ENCODE data around the gene ERMARD. TPM values are rescaled to one million over a fixed set of nuclear protein-coding genes. Genes with fewer than 3 reads are reported as not detected.

Gene ERMARD
- total RNA-seq, 2 donors from 2014 or later, result 8.6 to 12.2 TPM

- no peak for TF ChIP-seq CTCF (IDR thresholded peaks at IDR 0.05)
- no peak for TF ChIP-seq POLR2A (IDR thresholded peaks at IDR 0.05)
- intact Hi-C loops (cut with DNase I), result no loop called here
- Histone ChIP-seq H3K36me3 (replicated peaks in 1 of 2; ENCODE audit: insufficient read depth in 1 of 2, low read depth in 2 of 2) (peaks cover 0 to 7% of the 10 kb centered on the region in 2 donors), H3K4me1 (no peaks in the 10 kb centered on the region), H3K4me3 (no peak overlapping the region), H3K27ac (no peak overlapping the region), H3K27me3 (no peaks in the 10 kb centered on the region), H3K9me3 (no peaks in the 10 kb centered on the region)
- ATAC-seq (no peak), DNase-seq (no peak)
- WGBS, 2 donors, result 86 to 89% methylated on average over 5 of the region's 5 CpGs
Measured at GRCh38 chr6:169766232-169766631, 14.8 kb downstream of the ERMARD start.

- no peaks in the 10 kb centered on the region for H3K9me3 ChIP-seq
- no peaks in the 10 kb centered on the region for H3K4me1 ChIP-seq
- H3K4me3 ChIP-seq, result no peak overlapping the region
- H3K36me3 ChIP-seq (replicated peaks in 1 of 2; ENCODE audit: insufficient read depth in 1 of 2, low read depth in 2 of 2), result peaks cover 0 to 11% of the 10 kb centered on the region in 2 donors
- TF ChIP-seq POLR2A (IDR thresholded peaks at IDR 0.05) (no peak), CTCF (IDR thresholded peaks at IDR 0.05) (peak in 1 of 7 experiments; percentile 35)
- WGBS, 2 donors, result 84 to 92% methylated on average over 13 of the region's 13 CpGs
- DNase-seq (no peak), ATAC-seq (no peak)
- H3K27ac ChIP-seq, result no peak overlapping the region
- H3K27me3 ChIP-seq, result no peaks in the 10 kb centered on the region
- intact Hi-C loops (cut with DNase I), result no loop called here
Measured at GRCh38 chr6:169766921-169767736, 15.7 kb downstream of the ERMARD start.

- 92 to 96% methylated on average over 8 to 9 of the region's 9 CpGs for WGBS, 2 donors
- DNase-seq, result no peak
- peaks cover 0 to 14% of the 10 kb centered on the region in 2 donors for H3K36me3 ChIP-seq (replicated peaks in 1 of 2; ENCODE audit: insufficient read depth in 1 of 2, low read depth in 2 of 2)
- H3K27me3 ChIP-seq, result no peaks in the 10 kb centered on the region
- no peak for ATAC-seq
- TF ChIP-seq POLR2A (IDR thresholded peaks at IDR 0.05), result no peak
- no peak for TF ChIP-seq CTCF (IDR thresholded peaks at IDR 0.05)
- no peaks in the 10 kb centered on the region for H3K4me1 ChIP-seq
- H3K27ac ChIP-seq, result no peak overlapping the region
- intact Hi-C loops (cut with DNase I), result no loop called here
- H3K4me3 ChIP-seq, result no peak overlapping the region
- H3K9me3 ChIP-seq, result no peaks in the 10 kb centered on the region
Measured at GRCh38 chr6:169774347-169774746, 22.9 kb downstream of the ERMARD start.

GRCh38 chr6:169775321-169775720 is 23.9 kb downstream of the ERMARD start:
- 85 to 92% methylated on average over 10 of the region's 10 CpGs for WGBS, 2 donors
- Histone ChIP-seq H3K36me3 (replicated peaks in 1 of 2; ENCODE audit: insufficient read depth in 1 of 2, low read depth in 2 of 2) (peaks cover 0 to 14% of the 10 kb centered on the region in 2 donors), H3K27ac (no peak overlapping the region), H3K9me3 (no peaks in the 10 kb centered on the region), H3K27me3 (no peaks in the 10 kb centered on the region), H3K4me3 (no peak overlapping the region), H3K4me1 (no peaks in the 10 kb centered on the region)
- TF ChIP-seq POLR2A (IDR thresholded peaks at IDR 0.05) (no peak), CTCF (IDR thresholded peaks at IDR 0.05) (no peak)
- no peak for ATAC-seq
- intact Hi-C loops (cut with DNase I), result no loop called here
- DNase-seq, result no peak

GRCh38 chr6:169776379-169776778 is 25.0 kb downstream of the ERMARD start:
- H3K36me3 ChIP-seq (replicated peaks in 1 of 2; ENCODE audit: insufficient read depth in 1 of 2, low read depth in 2 of 2), result peaks cover 0 to 14% of the 10 kb centered on the region in 2 donors
- no peak for ATAC-seq

More at GRCh38 chr6:169776379-169776778, 25.0 kb downstream of the ERMARD start:
- intact Hi-C loops (cut with DNase I), result no loop called here
- WGBS, 2 donors, result 93 to 100% methylated on average over 3 to 13 of the region's 13 CpGs
- no peak for DNase-seq
- Histone ChIP-seq H3K27ac (no peak overlapping the region), H3K9me3 (no peaks in the 10 kb centered on the region), H3K4me1 (no peaks in the 10 kb centered on the region), H3K27me3 (no peaks in the 10 kb centered on the region), H3K4me3 (no peak overlapping the region)
- TF ChIP-seq CTCF (IDR thresholded peaks at IDR 0.05) (no peak), POLR2A (IDR thresholded peaks at IDR 0.05) (no peak)
